Cardiac muscle cell (in vitro differentiated cells and primary cell): ENCODE results near the gene SMARCD3. TPM values are rescaled to one million over a fixed set of nuclear protein-coding genes. Genes with fewer than 3 reads are reported as not detected.

Experiments used
- DNase-seq, 2 donors: peaks; one replicate each; pipeline versions ENCODE4 v3.0.0 to v3.0.0-alpha.2; 2010 to 2017; ENCODE audit warnings: low read depth in 1 of 2, low spot score in 1 of 2
- H3K27ac ChIP-seq: fragments of 200-600 bp; sonication (generic); 2 replicates; pipeline ENCODE4 v1.5.1; 2016
- H3K27me3 ChIP-seq: fragments of 200-600 bp; sonication (generic); 2 replicates; pipeline ENCODE4 v1.6.0; 2016; ENCODE audit warnings: control low read depth
- H3K36me3 ChIP-seq: fragments of 200-600 bp; sonication (generic); 2 replicates; pipeline ENCODE4 v1.5.1; 2016; ENCODE audit warnings: control low read depth
- H3K4me1 ChIP-seq: fragments of 200-600 bp; sonication (generic); 2 replicates; pipeline ENCODE4 v1.8.1; 2017; ENCODE audit warnings: low read depth, mild to moderate bottlenecking, mixed run types
- H3K4me3 ChIP-seq: fragments of 200-600 bp; sonication (generic); 2 replicates; pipeline ENCODE4 v1.5.1; 2016; ENCODE audit warnings: mild to moderate bottlenecking
- H3K9me3 ChIP-seq: fragments of 200-600 bp; sonication (generic); 2 replicates; pipeline ENCODE4 v1.5.1; 2017; ENCODE audit warnings: low read depth, mild to moderate bottlenecking, control low read depth
- polyA plus RNA-seq: library from polyadenylated mRNA; unstranded; fragments of >200 nt; fragmentation: Nextera tagmentation; extraction: Ambion mirVana; gene quantifications from 2 replicates; pipeline ENCODE4 v1.2.1, GENCODE V29; 2016
- total RNA-seq: library from RNA; depleted of rRNA; stranded (reverse); fragments of >200 nt; gene quantifications from 2 replicates; pipeline ENCODE4 v1.2.3, GENCODE V29; 2016
- TF ChIP-seq, protein P1 (sequence below): IDR thresholded peaks from 2 replicates; pipeline ENCODE4 v1.5.1; 2012; ENCODE audit warnings: low read depth, mild to moderate bottlenecking, low read length

Gene SMARCD3
- total and polyA plus RNA-seq, 2 experiments from 2014 or later: 180 to 237 TPM

DNA sequence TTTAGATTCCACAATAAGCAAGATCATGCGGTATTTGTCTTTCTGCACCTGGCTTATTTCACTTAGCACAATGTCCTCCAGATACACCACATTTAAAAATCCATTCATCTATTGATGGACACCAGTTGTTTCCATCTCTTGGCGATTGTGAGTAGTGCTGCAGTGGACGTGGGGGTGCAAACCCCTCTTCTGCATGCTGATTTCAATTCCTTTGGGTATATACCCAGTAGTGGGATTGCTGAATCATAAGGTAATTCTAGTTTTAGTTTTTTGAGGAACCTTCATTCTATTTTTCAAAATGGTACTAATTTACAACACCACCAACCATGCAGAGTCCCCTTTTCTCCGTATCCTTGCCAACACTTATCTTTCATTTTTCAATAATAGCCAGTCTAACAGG lies 59.5 kb downstream of the SMARCD3 start:
- Histone ChIP-seq H3K4me1 (peaks cover 12% of the 10 kb centered on the region), H3K27me3 (peaks cover 8% of the 10 kb centered on the region), H3K4me3 (no peak overlapping the region), H3K9me3 (no peaks in the 10 kb centered on the region), H3K27ac (no peak overlapping the region), H3K36me3 (no peaks in the 10 kb centered on the region)
- TF ChIP-seq, protein P1, sequence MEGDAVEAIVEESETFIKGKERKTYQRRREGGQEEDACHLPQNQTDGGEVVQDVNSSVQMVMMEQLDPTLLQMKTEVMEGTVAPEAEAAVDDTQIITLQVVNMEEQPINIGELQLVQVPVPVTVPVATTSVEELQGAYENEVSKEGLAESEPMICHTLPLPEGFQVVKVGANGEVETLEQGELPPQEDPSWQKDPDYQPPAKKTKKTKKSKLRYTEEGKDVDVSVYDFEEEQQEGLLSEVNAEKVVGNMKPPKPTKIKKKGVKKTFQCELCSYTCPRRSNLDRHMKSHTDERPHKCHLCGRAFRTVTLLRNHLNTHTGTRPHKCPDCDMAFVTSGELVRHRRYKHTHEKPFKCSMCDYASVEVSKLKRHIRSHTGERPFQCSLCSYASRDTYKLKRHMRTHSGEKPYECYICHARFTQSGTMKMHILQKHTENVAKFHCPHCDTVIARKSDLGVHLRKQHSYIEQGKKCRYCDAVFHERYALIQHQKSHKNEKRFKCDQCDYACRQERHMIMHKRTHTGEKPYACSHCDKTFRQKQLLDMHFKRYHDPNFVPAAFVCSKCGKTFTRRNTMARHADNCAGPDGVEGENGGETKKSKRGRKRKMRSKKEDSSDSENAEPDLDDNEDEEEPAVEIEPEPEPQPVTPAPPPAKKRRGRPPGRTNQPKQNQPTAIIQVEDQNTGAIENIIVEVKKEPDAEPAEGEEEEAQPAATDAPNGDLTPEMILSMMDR: no peak
- DNase-seq: no peak

Other genes with a start within 250 kb of the SMARCD3 start
- 7.1 and 8.4 TPM in 2 replicates for gene ATG9B, start 224.2 kb downstream of the SMARCD3 start, total RNA-seq
- 13.0 and 22.7 TPM in 2 replicates for gene ATG9B, start 224.2 kb downstream of the SMARCD3 start, polyA plus RNA-seq
- gene ABCB8, start 220.2 kb downstream of the SMARCD3 start, total RNA-seq: 27.2 and 29.2 TPM in 2 replicates
- gene ABCB8, start 220.2 kb downstream of the SMARCD3 start, polyA plus RNA-seq: 18.4 and 20.4 TPM in 2 replicates
- gene ASIC3, start 200.2 kb downstream of the SMARCD3 start, total RNA-seq: 9.0 and 9.8 TPM in 2 replicates
- 5.2 and 6.8 TPM in 2 replicates for gene ASIC3, start 200.2 kb downstream of the SMARCD3 start, polyA plus RNA-seq
- gene CDK5, start 190.8 kb downstream of the SMARCD3 start, total RNA-seq: 17.8 and 35.6 TPM in 2 replicates
- 24.4 and 56.8 TPM in 2 replicates for gene CDK5, start 190.8 kb downstream of the SMARCD3 start, polyA plus RNA-seq
- 269 and 288 TPM in 2 replicates for gene SLC4A2, start 189.1 kb downstream of the SMARCD3 start, total RNA-seq
- 118 and 144 TPM in 2 replicates for gene SLC4A2, start 189.1 kb downstream of the SMARCD3 start, polyA plus RNA-seq
- 165 and 175 TPM in 2 replicates for gene FASTK, start 167.9 kb downstream of the SMARCD3 start, total RNA-seq
- gene FASTK, start 167.9 kb downstream of the SMARCD3 start, polyA plus RNA-seq: 145 and 227 TPM in 2 replicates
- 83.4 and 93.9 TPM in 2 replicates for gene TMUB1, start 165.2 kb downstream of the SMARCD3 start, total RNA-seq
- gene TMUB1, start 165.2 kb downstream of the SMARCD3 start, polyA plus RNA-seq: 63.0 and 74.9 TPM in 2 replicates
- 66.4 and 115 TPM in 2 replicates for gene AGAP3, start 162.2 kb downstream of the SMARCD3 start, total RNA-seq
- 106 and 124 TPM in 2 replicates for gene AGAP3, start 162.2 kb downstream of the SMARCD3 start, polyA plus RNA-seq
- 0.36 and 1.6 TPM in 2 replicates for gene GBX1, start 81.0 kb downstream of the SMARCD3 start, total RNA-seq
- 1.1 and 1.3 TPM in 2 replicates for gene GBX1, start 81.0 kb downstream of the SMARCD3 start, polyA plus RNA-seq
- gene ASB10, start 61.4 kb downstream of the SMARCD3 start, total RNA-seq: 1.0 and 1.4 TPM in 2 replicates
- gene ASB10, start 61.4 kb downstream of the SMARCD3 start, polyA plus RNA-seq: 0.57 TPM in 1 of 2 replicates, not detected in the other
- gene H2BK1, start 38.2 kb downstream of the SMARCD3 start, total RNA-seq: not detected in 2 replicates
- not detected in 2 replicates for gene H2BK1, start 38.2 kb downstream of the SMARCD3 start, polyA plus RNA-seq
- 34.3 and 38.1 TPM in 2 replicates for gene ABCF2, start 21.5 kb downstream of the SMARCD3 start, total RNA-seq
- gene ABCF2, start 21.5 kb downstream of the SMARCD3 start, polyA plus RNA-seq: 32.7 and 32.9 TPM in 2 replicates
- 37.0 and 45.5 TPM in 2 replicates for gene CHPF2, start 16.2 kb downstream of the SMARCD3 start, total RNA-seq
- gene CHPF2, start 16.2 kb downstream of the SMARCD3 start, polyA plus RNA-seq: 26.9 and 31.7 TPM in 2 replicates
- gene NUB1, start 93.1 kb upstream of the SMARCD3 start, total RNA-seq: 31.4 and 34.3 TPM in 2 replicates
- 30.6 and 37.9 TPM in 2 replicates for gene NUB1, start 93.1 kb upstream of the SMARCD3 start, polyA plus RNA-seq
- 71.8 and 130 TPM in 2 replicates for gene WDR86, start 161.3 kb upstream of the SMARCD3 start, total RNA-seq
- 58.8 and 87.0 TPM in 2 replicates for gene WDR86, start 161.3 kb upstream of the SMARCD3 start, polyA plus RNA-seq
- gene CRYGN, start 191.4 kb upstream of the SMARCD3 start, total RNA-seq: 1.0 and 1.3 TPM in 2 replicates
- 0.46 and 0.77 TPM in 2 replicates for gene CRYGN, start 191.4 kb upstream of the SMARCD3 start, polyA plus RNA-seq